ENCODE results near the gene KRTAP5-8. TPM values are rescaled to one million over a fixed set of nuclear protein-coding genes. Genes with fewer than 3 reads are reported as not detected.

The KRTAP5-8 gene
- total RNA-seq, 4 donors from 2014 or later: 0.22 TPM; not detected in 3

GRCh38 chr11:71556018-71556417 lies 18.2 kb downstream of the KRTAP5-8 start:
- no peak overlapping the region for H3K4me3 ChIP-seq
- 85 to 91% methylated on average over 4 of the region's 4 CpGs for WGBS, 2 donors
- intact Hi-C loops (cut with DNase I): no loop called here
- no peak overlapping the region for H3K27ac ChIP-seq
- DNase-seq: no peak
- TF ChIP-seq POLR2A (IDR thresholded peaks at IDR 0.05): no peak
- H3K36me3 ChIP-seq: no peaks in the 10 kb centered on the region
- H3K9me3 ChIP-seq: no peaks in the 10 kb centered on the region
- H3K4me1 ChIP-seq: no peaks in the 10 kb centered on the region
- H3K27me3 ChIP-seq: peaks cover 0 to 6% (median 0%) of the 10 kb centered on the region in 4 donors

- H3K27me3 ChIP-seq: peaks cover 0 to 6% (median 0%) of the 10 kb centered on the region in 4 donors
- no peak for DNase-seq
- no peak overlapping the region for H3K27ac ChIP-seq
- TF ChIP-seq CTCF (IDR thresholded peaks at IDR 0.05) (no peak), POLR2A (IDR thresholded peaks at IDR 0.05) (no peak)
- no peaks in the 10 kb centered on the region for H3K36me3 ChIP-seq
- H3K9me3 ChIP-seq: no peaks in the 10 kb centered on the region
- intact Hi-C loops (cut with DNase I): no loop called here
- H3K4me3 ChIP-seq: no peak overlapping the region
- H3K4me1 ChIP-seq: no peaks in the 10 kb centered on the region
Measured at GRCh38 chr11:71557257-71557656, 19.4 kb downstream of the KRTAP5-8 start.

- TF ChIP-seq POLR2A (IDR thresholded peaks at IDR 0.05) (no peak), CTCF (IDR thresholded peaks at IDR 0.05) (no peak)
- intact Hi-C loops (cut with DNase I): no loop called here
- no peaks in the 10 kb centered on the region for H3K4me1 ChIP-seq
- H3K4me3 ChIP-seq: no peak overlapping the region
- peaks cover 0 to 18% (median 0%) of the 10 kb centered on the region in 4 donors for H3K27me3 ChIP-seq
- no peaks in the 10 kb centered on the region for H3K36me3 ChIP-seq
- WGBS, 2 donors: 81 to 100% methylated on average over 1 of the region's 1 CpG
- H3K9me3 ChIP-seq: no peaks in the 10 kb centered on the region
- no peak overlapping the region for H3K27ac ChIP-seq
- no peak for DNase-seq
Measured at GRCh38 chr11:71558996-71559395, 21.2 kb downstream of the KRTAP5-8 start.

GRCh38 chr11:71562120-71562519 lies 24.3 kb downstream of the KRTAP5-8 start:
- no peak overlapping the region for H3K27ac ChIP-seq
- intact Hi-C loops (cut with DNase I): no loop called here
- H3K9me3 ChIP-seq: no peaks in the 10 kb centered on the region
- DNase-seq: no peak
- no peaks in the 10 kb centered on the region for H3K4me1 ChIP-seq
- TF ChIP-seq POLR2A (IDR thresholded peaks at IDR 0.05) (no peak), CTCF (IDR thresholded peaks at IDR 0.05) (no peak)
- no peaks in the 10 kb centered on the region for H3K36me3 ChIP-seq
- H3K27me3 ChIP-seq: peaks cover 0 to 40% (median 0%) of the 10 kb centered on the region in 4 donors
- H3K4me3 ChIP-seq: no peak overlapping the region

GRCh38 chr11:71563406-71563805 lies 25.6 kb downstream of the KRTAP5-8 start:
- H3K4me3 ChIP-seq: no peak overlapping the region
- no peaks in the 10 kb centered on the region for H3K9me3 ChIP-seq
- no peaks in the 10 kb centered on the region for H3K4me1 ChIP-seq
- H3K27ac ChIP-seq: no peak overlapping the region
- 26 to 30% methylated on average over 8 of the region's 8 CpGs for WGBS, 2 donors
- TF ChIP-seq CTCF (IDR thresholded peaks at IDR 0.05) (no peak), POLR2A (IDR thresholded peaks at IDR 0.05) (no peak)
- intact Hi-C loops (cut with DNase I): no loop called here
- peaks cover 0 to 48% (median 0%) of the 10 kb centered on the region in 4 donors for H3K27me3 ChIP-seq
- H3K36me3 ChIP-seq: no peaks in the 10 kb centered on the region
- DNase-seq: no peak

- Histone ChIP-seq H3K4me3 (no peak overlapping the region), H3K27me3 (peaks cover 0 to 49% (median 0%) of the 10 kb centered on the region in 4 donors), H3K4me1 (no peaks in the 10 kb centered on the region), H3K36me3 (no peaks in the 10 kb centered on the region), H3K9me3 (no peaks in the 10 kb centered on the region), H3K27ac (no peak overlapping the region)
- intact Hi-C loops (cut with DNase I): no loop called here
- no peak for DNase-seq
- TF ChIP-seq POLR2A (IDR thresholded peaks at IDR 0.05) (no peak), CTCF (IDR thresholded peaks at IDR 0.05) (no peak)
- WGBS, 2 donors: 86 to 93% methylated on average over 4 of the region's 4 CpGs
Measured at GRCh38 chr11:71564430-71564829, 26.6 kb downstream of the KRTAP5-8 start.

Measured in esophagus squamous epithelium (tissue), 5 donors.